ENCODE results near the gene SH3PXD2B.

The SH3PXD2B gene

DNA sequence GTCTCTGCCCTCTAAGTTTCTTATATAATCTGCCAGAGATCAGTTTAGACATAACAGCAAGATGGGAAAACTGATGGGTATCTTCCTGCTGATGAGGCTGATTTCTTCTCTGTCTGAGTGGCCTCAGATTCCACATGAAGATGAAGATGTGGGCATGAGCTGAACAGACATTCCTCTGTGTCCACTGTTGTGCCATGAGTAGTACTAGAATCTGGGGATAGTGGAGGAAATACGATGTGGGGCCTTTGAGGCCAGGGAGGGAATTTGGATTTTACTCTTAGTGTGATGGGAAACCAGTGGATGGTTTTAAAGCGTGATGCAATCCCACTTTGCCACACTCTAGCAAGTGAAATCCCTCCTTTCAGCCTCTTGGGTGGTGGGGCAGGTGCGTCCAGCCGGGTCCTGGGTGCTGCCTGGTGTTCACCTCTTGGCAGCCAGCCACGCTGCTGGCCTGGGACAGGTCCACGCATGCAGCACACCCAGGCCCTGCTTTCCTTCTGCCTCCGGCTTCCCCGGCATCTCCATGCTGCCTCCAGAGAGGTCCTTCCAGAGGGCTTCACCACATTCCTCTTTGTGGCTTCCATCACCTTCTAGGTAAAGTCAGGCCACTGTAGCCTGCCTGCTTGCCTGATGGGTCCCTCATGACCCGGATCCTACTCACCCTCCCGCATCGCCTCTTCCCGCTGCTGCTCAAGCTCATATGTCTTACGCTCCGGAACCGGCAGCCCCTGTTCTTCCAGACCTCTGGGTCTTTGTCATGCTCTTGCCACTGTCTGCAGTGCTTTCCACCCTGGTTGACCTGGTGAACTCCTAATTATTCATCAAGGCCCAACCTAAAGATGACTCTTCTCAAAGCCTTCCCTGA lies 28.1 kb upstream of the SH3PXD2B start:
- TF ChIP-seq YY1 (IDR thresholded peaks at IDR 0.05; ENCODE audit: low read depth) (no peak), TAF1 (IDR thresholded peaks at IDR 0.05; ENCODE audit: low read depth) (no peak), ZBTB7A (IDR thresholded peaks at IDR 0.05; ENCODE audit: low read depth) (no peak), RAD21 (IDR thresholded peaks at IDR 0.05; ENCODE audit: low read depth) (no peak), TCF12 (IDR thresholded peaks at IDR 0.05; ENCODE audit: low read depth) (no peak), FOXM1 (IDR thresholded peaks at IDR 0.05; ENCODE audit: borderline replicate concordance, low read depth) (no peak), EP300 (IDR thresholded peaks at IDR 0.05; ENCODE audit: borderline replicate concordance) (no peak), CREB1 (IDR thresholded peaks at IDR 0.05; ENCODE audit: low read depth) (no peak), TEAD4 (IDR thresholded peaks at IDR 0.05) (no peak)
- TF ChIP-seq, protein P1, sequence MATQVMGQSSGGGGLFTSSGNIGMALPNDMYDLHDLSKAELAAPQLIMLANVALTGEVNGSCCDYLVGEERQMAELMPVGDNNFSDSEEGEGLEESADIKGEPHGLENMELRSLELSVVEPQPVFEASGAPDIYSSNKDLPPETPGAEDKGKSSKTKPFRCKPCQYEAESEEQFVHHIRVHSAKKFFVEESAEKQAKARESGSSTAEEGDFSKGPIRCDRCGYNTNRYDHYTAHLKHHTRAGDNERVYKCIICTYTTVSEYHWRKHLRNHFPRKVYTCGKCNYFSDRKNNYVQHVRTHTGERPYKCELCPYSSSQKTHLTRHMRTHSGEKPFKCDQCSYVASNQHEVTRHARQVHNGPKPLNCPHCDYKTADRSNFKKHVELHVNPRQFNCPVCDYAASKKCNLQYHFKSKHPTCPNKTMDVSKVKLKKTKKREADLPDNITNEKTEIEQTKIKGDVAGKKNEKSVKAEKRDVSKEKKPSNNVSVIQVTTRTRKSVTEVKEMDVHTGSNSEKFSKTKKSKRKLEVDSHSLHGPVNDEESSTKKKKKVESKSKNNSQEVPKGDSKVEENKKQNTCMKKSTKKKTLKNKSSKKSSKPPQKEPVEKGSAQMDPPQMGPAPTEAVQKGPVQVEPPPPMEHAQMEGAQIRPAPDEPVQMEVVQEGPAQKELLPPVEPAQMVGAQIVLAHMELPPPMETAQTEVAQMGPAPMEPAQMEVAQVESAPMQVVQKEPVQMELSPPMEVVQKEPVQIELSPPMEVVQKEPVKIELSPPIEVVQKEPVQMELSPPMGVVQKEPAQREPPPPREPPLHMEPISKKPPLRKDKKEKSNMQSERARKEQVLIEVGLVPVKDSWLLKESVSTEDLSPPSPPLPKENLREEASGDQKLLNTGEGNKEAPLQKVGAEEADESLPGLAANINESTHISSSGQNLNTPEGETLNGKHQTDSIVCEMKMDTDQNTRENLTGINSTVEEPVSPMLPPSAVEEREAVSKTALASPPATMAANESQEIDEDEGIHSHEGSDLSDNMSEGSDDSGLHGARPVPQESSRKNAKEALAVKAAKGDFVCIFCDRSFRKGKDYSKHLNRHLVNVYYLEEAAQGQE (IDR thresholded peaks at IDR 0.05; ENCODE audit: low read depth) = no peak
- TF ChIP-seq, protein P2, sequence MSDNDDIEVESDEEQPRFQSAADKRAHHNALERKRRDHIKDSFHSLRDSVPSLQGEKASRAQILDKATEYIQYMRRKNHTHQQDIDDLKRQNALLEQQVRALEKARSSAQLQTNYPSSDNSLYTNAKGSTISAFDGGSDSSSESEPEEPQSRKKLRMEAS (IDR thresholded peaks at IDR 0.05) = no peak

DNA sequence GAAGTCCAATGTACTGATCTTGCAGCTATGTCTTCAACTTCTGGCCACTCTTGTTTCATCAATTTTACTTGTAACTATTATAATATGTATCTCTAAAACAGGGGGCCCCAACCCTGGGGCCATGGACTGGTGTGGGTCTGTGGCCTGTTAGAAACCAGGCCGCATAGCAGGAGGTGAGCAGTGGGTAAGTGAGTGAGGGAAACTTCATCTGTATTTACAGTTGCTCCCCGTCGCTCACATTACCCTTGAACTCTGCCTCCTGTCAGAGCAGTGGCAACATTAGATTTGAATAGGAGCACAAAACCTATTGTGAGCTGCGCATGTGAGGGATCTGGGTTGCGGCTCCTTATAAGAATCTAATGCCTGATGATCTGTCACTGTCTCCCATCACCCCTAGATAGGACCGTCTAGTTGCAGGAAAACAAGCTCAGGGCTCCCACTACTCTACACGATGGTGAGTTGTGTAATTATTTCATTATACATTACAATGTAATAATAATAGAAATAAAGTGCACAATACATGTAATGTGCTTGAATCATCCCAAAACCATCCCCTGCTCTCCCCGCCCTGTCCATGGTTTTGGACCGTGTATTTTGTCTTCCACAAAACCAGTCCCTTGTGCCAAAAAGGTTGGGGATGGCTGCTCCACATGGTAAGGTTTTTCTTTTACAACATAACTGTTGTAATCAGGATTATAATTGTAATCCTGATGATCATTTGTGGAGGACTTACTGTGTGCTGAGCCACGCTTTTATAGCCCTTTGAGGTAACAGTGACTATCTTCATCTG lies 26.9 kb upstream of the SH3PXD2B start:
- TF ChIP-seq TAF1 (IDR thresholded peaks at IDR 0.05; ENCODE audit: low read depth) (no peak), TEAD4 (IDR thresholded peaks at IDR 0.05) (no peak), NFIC (IDR thresholded peaks at IDR 0.05) (no peak), FOXM1 (IDR thresholded peaks at IDR 0.05; ENCODE audit: borderline replicate concordance, low read depth) (no peak), TCF12 (IDR thresholded peaks at IDR 0.05; ENCODE audit: low read depth) (no peak)

DNA sequence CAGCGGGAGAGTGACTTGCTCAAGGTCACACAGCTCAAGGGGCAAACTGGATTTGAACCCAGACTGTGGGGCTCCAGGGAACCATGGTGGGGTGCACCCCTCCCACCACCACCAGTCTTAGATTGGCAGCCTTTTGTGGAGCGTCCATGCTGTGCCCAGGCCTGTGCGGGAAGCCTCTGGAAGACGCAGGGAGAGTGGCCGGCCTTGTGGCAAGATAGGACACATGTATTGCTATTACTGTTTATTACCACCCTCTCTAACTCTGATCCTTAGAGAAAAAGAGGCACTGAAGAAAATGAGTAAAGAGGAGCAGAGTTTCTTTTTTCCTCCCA lies 25.4 kb upstream of the SH3PXD2B start:
- no peak for TF ChIP-seq TAF1 (IDR thresholded peaks at IDR 0.05; ENCODE audit: low read depth)
- no peak for TF ChIP-seq RAD21 (IDR thresholded peaks at IDR 0.05; ENCODE audit: low read depth)
- TF ChIP-seq, protein P1 (IDR thresholded peaks at IDR 0.05; ENCODE audit: low read depth) = no peak
- TF ChIP-seq ZBTB7A (IDR thresholded peaks at IDR 0.05; ENCODE audit: low read depth) = no peak
- no peak for TF ChIP-seq TCF12 (IDR thresholded peaks at IDR 0.05; ENCODE audit: low read depth)
- TF ChIP-seq EP300 (IDR thresholded peaks at IDR 0.05; ENCODE audit: borderline replicate concordance) = no peak
- no peak for TF ChIP-seq TEAD4 (IDR thresholded peaks at IDR 0.05)
- TF ChIP-seq NFIC (IDR thresholded peaks at IDR 0.05) = no peak

DNA sequence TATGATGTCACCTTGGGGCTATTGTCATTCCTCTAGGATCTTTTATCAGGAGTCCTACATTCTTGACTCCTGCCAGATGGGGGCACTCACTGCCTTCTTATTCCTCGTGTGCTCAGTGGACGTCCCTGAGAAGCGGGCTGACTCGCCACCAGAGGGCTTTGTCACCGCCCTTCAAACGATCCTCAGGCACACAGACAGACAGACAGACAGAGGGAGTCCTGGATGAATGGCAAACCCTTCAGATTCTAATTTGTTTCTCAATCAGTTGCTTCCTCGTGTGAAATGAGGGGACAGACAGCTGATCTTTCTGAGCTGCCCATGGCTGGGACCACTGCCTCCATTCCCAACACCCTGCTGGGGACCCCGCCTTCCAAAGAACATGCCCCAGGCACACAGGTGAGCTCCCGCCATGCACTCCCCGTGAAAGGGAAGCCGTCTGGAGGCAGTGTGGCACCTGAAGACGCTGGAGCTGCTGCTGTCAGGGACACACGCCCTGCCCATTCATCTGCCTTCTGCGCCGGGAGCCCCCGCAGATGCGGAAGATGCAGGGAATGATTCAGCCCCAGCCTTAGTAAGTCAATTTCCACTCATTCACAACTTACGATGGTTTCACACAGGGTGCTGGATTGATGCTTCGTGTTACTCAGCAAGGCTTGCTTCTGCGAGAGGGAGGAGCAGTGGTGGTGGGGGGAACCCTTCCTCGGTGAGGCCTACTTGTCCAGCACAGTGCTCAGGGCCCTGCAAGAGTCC lies 24.9 kb upstream of the SH3PXD2B start:
- TF ChIP-seq TCF12 (IDR thresholded peaks at IDR 0.05; ENCODE audit: low read depth) = no peak
- TF ChIP-seq RAD21 (IDR thresholded peaks at IDR 0.05; ENCODE audit: low read depth) = peak; percentile 96
- TF ChIP-seq, protein P2 (IDR thresholded peaks at IDR 0.05) = 0 out of 2 replicates have a peak, but pooled peaks have one; percentile 25
- TF ChIP-seq TEAD4 (IDR thresholded peaks at IDR 0.05) = peak; percentile 33; the same call in 1 of the 2 replicates

DNA sequence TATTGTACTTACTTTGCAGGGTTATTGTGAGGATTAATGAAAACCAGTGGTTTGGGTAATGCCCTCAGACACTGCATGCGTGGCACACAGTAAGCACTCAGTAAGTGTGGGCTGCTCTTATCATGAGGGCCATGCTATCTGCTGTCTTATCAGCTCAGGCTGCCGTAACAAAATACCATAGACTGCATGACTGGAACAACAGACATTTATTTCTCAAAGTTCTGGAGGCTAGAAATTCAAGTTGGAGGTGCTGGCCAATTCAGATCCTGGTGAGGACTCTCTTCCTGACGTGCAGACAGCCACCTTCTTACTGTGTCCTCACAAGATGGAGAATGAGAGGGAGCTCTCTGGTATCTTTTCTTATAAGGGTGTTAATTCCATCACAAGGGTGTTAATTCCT lies 23.9 kb upstream of the SH3PXD2B start:
- TF ChIP-seq YY1 (IDR thresholded peaks at IDR 0.05; ENCODE audit: low read depth) (no peak), EGR1 (IDR thresholded peaks at IDR 0.05) (no peak)

DNA sequence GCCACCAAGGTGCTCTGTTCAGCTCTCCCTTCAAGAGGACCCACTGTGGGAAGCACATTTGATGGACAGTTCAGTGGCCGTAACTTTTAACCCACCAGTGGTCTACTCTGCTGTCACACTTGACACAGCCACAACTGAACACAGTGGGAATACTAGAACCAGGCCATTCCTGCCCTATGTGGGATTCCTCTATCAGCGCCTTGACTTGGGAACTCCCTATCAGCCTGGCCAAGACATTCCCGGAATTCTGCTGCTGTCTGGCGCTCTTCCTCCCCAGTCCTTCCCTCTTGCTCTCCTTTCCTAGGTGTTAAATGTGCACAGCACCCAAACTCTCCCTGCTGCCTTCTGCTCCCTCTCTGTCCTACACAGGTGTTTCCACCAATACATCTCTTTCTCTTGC lies 23.1 kb upstream of the SH3PXD2B start:
- no peak for TF ChIP-seq TEAD4 (IDR thresholded peaks at IDR 0.05)
- TF ChIP-seq CEBPB (IDR thresholded peaks at IDR 0.05) = no peak
- TF ChIP-seq ZBTB7A (IDR thresholded peaks at IDR 0.05; ENCODE audit: low read depth) = no peak
- no peak for TF ChIP-seq CREB1 (IDR thresholded peaks at IDR 0.05; ENCODE audit: low read depth)
- TF ChIP-seq RAD21 (IDR thresholded peaks at IDR 0.05; ENCODE audit: low read depth) = no peak
- TF ChIP-seq EP300 (IDR thresholded peaks at IDR 0.05; ENCODE audit: borderline replicate concordance) = no peak
- no peak for TF ChIP-seq YY1 (IDR thresholded peaks at IDR 0.05; ENCODE audit: low read depth)
- TF ChIP-seq EGR1 (IDR thresholded peaks at IDR 0.05) = no peak
- no peak for TF ChIP-seq TCF12 (IDR thresholded peaks at IDR 0.05; ENCODE audit: low read depth)
- TF ChIP-seq, protein P2 (IDR thresholded peaks at IDR 0.05) = no peak
- TF ChIP-seq, protein P1 (IDR thresholded peaks at IDR 0.05; ENCODE audit: low read depth) = no peak
- TF ChIP-seq, protein P3, sequence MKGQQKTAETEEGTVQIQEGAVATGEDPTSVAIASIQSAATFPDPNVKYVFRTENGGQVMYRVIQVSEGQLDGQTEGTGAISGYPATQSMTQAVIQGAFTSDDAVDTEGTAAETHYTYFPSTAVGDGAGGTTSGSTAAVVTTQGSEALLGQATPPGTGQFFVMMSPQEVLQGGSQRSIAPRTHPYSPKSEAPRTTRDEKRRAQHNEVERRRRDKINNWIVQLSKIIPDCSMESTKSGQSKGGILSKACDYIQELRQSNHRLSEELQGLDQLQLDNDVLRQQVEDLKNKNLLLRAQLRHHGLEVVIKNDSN (IDR thresholded peaks at IDR 0.05) = no peak
- no peak for TF ChIP-seq TAF1 (IDR thresholded peaks at IDR 0.05; ENCODE audit: low read depth)
- no peak for TF ChIP-seq NFIC (IDR thresholded peaks at IDR 0.05)
- TF ChIP-seq FOXM1 (IDR thresholded peaks at IDR 0.05; ENCODE audit: borderline replicate concordance, low read depth) = no peak
